AG08395 (cell line): Measurements from ENCODE around the gene TPBGL.

Experiments used
- DNase-seq: peaks from one replicate; pipeline ENCODE4 v3.0.0; 2012; ENCODE audit warnings: mixed read lengths, low spot score

TPBGL gene

DNA sequence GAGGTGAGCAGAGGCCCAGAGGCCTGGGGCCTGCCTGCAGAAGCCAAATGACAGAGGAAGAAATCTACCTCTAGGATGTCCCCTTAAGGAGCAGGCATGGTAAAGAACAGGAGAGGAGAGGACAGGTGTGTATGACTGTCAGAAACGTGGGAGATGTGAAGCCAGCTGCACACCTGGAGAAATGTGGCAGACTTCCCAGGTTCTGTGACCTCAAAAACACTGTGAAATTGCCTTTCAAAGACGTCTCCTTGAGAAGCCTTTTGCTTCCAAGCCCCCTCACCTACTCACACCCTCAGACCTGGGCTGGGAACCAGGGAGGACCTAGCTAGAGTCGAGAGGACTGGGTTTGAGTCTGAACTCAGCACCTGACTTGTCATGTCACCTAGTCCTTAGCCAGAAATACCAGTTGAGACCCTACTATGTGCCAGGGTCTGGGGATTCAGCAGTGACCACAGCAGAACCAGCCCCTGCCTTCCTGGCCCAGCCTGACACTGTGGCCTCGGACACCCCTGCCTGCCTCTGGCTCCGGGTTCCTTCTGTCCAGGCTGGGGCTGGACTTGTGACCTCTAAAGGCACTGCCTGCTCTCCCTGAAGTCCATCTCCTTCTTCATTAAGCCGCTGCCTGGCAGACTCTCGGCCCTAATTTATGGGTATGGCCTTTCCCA is 5.6 kb downstream of the TPBGL start:
- no peak for DNase-seq

DNA sequence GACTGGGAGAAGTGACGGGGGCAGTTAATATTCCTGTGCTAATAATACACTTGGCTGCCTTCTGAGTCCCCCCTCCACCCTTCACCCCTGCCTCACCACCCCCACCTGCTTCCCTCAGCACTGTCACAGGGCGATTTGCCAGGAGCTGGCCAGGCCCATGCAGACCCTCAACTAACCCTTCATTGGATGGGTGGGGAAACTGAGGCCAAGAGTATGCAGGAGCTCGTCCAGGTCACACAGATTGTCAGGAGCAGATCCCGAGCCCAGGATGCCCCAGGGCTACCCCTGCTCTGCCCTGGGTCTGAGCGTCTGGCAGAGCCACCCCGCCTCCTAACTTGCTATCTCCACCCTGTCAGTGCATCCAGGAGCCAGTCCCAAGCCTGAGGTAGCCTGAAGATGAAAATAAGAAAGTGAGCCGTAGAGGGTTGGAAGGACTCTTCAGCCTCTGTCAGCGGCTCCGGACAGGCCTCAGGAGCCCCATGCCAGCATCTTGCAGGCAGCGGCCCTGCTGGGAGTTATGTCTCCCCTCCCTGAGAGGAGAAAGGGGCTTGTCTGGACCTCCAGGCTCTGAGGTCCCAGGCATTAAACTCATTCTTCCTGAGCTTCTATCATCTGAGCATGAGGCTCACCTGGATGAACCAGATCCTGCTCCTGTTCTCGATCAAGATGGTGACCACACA is 6.2 kb downstream of the TPBGL start:
- DNase-seq, result no peak

DNA sequence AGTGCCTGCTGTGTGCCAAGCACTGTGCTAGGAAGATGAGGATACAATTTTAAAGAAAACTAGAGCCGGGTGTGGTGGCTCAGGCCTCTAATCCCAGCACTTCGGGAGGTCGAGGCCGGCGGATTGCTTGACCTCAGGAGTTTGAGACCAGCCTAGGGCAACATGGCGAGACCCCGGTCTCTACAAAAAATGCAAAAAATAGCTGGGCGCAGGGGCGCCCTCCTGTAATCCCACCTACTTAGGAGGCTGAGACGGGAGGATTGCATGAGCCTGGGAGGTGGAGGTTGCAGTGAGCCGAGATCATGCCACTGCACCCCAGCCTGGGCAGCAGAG is 8.3 kb downstream of the TPBGL start:
- DNase-seq, result no peak

DNA sequence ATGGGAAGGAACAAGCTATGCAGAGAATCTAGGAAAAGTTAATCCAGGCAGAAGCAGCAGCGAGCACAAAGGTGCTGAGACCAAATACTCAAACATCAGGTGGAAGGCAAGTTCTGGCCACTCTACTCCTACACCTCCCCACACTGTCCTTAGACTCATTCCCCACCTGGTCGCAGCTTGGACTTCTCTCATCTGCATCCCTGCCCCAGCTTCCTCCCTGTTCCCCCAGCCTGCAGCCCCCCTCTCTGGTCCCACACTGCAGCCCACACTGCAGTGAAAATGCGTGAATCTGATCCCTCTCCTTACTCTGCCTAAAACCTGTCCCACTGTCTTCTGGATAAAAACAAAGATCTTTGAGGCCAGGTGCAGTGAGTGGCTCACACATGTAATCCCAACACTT is 9.1 kb downstream of the TPBGL start:
- DNase-seq, result no peak

DNA sequence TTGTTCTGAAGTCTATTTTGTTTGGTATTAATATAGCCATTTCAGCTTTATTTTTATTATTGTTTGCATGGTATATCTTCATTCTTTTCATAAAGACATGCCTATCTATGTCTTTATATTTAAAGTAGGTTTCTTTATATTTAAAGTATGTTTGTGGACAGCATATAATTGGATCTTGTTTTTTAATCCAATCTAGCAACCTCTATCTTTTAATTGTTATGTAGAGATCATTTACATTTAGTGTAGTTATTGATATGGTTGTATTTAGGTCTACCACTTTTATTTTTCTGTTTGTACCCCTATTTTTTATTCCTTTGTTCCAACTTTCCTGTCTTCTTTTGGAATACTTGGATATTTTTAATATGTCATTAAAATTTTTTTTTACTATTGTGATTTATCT is 13.8 kb downstream of the TPBGL start:
- no peak for DNase-seq

DNA sequence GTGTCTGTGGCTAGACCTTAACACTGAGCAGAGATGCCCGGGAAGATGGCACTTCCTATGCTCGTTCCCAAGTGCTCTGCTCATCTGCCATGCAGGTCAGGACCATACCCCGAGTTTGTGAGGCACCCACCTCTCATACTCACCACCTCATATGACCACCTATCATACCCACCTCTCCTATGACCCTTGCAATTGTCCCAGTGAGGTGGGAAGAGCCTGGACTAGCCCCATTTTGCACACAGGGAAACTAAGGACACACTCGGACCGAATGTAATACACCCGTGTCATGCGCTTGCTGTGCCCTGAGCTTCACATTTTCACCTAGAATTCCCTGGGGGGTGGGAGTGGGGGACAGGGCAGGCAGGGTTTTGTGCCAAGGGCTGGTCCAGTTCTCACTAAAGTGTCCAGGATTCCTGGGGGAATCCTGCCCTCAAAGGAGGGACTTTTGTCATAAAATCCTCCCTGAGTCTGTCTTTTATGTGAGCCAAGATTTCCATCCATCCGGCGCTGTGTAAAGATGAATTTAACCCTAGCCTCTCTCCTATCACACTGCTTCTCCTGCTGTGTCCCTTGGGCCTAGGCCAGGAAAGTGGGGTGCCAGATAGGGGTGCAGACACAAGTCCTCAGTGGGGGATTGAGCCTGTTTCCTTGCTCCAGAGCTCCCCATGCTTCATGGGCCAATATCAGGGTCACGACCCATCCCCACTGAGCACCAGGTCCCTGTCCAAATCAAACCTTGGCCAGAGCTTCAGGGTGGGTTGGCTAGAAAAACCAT is 20.0 kb downstream of the TPBGL start:
- no peak for DNase-seq

DNA sequence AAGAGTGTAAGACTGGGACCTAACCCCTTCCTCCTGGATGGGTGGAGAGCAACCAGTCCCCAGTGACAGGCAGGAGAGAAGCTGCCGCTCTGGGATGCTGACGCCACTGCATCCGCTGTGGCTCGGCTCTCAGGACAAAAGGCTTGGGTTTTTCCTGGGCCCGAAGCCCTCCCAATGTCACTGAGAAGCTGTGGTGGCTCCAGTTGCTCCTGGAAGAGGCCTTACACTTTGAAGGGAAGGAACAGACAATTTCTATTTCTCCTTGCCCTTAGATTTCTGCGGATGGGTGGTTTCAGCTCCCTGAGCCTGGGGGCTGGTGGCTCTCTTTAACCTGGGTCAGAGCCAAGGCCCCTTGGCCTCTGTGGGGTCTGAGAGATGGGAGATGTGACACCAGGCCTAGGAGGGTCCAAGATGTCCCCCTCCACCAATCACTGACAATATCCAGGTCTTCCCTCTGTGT is 21.4 kb downstream of the TPBGL start:
- no peak for DNase-seq

DNA sequence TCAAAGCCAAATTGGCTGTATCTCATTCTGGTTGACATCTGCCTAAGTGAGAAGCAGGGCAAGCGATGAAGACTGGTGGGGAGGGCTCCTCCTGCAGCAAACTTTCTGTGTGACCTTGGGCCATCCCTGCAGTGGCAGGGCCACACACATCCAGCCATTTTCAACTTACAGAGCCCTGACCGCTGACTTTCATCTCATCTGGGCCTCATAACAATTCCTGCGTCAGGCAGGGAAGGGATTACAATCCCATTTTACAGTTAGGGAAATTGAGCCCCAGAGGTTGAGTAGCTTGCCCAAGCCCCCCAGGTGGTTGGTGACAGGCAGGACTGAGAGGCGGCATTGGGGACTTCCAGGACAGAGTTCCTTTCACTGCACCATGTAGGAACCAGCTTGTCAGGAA is 21.9 kb downstream of the TPBGL start:
- no peak for DNase-seq

DNA sequence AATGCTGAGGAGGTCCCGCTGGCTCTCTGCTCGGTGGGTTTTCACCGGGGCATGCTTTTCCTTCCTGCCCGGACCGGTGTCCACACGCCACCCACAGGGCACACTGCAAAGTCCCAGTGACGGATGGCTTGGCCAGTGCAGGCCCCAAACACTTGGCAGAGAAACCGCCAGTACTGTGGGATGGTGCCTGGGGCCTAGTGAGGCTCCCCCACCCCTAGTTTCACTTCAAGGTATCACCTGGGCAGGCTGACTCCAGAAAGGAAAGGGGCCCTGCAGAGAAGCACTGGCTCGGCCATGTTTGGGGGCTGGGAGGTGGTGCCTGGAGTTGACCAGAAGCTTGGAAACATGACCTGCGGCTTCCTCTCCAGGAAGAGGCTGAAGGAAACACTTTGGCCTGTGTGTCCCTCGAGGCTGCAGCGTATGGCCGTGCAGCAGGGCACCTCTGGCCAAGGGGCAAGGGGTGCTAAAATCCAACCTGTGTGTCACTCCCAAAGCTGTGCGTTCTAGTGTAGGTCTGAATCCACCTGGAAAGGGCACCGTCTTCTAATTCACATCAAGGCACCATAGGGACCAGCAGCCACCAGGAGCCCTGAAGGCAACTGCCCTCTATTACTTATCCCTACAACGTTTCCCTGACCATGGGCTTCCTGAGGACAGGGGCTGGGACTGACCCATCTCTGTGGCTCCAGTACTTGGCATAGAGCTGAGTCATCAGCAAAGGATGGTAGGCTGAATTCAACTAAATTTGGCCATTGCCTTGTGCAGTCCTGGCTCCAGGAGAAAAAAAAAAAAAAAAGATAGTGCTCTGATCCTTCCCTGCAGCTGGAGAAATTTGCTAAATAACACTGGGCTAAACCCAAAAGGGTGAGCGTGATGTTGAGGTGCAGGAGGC is 22.6 kb downstream of the TPBGL start:
- no peak for DNase-seq

DNA sequence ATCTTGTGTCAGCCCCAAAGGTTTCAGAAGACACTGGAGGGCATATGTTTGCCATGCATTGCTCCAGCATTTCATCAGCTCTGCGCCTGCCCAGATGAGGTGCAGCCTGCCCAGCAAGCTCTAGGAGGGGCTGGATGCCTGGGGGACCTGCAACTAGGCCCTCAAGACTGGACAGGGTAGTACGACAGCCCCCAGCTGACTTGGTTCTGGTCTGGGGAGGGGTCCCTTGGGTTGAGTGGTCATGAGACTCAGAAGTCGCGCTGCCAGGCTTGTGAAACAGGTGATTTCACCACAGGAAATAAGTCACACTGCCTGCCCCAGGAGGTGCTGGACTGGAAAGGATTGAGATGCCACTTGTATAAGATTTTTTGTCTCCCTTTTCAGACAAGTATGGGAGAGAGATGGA is 23.4 kb downstream of the TPBGL start:
- no peak for DNase-seq

DNA sequence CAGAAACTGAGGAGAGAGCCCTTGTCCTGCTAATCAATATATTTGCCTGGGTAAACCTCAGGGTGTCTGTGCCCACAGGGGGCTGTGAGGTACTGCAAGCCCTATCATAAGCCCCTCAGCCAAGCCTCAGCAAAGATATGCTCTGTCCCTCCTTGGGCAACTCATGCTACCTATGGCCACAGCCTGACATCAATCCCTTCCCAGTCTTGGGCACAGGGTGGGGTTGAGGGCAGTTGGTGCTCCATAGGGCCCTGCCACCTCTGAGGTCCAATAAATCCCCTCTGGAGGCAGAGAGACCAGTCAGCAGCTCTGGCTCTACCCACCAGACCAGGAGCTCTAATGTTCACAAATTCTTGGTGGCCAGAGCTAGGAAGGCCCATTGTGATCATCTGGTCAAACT is 23.8 kb downstream of the TPBGL start:
- DNase-seq, result no peak

DNA sequence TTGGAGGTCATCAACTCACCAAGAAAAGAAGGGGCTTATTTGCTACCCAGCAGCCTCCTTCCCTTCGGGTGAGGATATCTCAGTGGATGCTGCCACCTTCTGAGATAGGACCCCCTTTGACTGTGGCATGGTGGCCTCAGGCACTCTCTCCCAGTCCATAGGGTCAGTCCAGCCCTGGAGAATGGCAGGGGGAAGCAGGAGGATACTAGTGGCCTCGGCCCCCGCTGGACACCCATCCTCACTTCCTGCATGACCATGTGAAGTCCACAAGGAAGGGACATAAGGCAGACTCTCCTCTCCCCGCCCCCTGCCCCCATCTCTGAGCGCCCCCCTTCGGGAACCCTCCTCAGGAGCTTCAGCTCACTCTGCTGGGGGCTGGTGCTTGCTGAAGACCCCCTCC is 24.4 kb downstream of the TPBGL start:
- no peak for DNase-seq

DNA sequence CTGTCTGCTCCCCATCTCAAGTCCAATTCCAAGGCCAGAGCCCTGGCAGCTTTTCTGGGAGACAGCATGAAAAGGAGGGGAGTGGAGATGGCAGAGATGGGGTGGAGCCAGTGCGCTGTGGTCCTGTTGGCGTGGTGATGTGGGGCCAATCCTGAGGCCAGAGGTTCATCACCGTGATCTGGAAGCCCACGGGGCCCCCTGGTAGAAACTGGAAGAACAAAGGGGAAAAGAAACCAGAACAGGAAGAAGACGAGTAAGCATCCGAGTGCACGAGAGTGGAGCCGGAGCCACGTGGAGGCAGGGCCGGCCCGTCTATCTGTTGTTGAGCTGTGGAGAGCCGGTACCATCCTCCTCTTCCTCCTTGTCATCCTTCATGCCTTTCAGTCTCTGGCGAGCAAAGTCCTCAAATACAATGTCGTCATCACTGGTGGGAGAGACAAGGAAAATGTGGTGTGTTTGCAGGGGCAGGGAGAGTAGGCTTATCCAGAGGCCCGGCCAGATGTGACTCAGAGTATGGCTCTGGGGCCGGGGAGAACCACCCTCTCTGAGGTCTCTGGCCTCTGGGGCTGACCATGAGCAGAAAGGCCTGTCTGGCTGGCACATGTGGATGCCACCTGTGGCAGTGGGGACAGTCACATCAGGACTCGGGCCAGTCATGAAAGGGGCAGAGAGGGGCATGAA is 25.4 kb downstream of the TPBGL start:
- peak; percentile 42 for DNase-seq

DNA sequence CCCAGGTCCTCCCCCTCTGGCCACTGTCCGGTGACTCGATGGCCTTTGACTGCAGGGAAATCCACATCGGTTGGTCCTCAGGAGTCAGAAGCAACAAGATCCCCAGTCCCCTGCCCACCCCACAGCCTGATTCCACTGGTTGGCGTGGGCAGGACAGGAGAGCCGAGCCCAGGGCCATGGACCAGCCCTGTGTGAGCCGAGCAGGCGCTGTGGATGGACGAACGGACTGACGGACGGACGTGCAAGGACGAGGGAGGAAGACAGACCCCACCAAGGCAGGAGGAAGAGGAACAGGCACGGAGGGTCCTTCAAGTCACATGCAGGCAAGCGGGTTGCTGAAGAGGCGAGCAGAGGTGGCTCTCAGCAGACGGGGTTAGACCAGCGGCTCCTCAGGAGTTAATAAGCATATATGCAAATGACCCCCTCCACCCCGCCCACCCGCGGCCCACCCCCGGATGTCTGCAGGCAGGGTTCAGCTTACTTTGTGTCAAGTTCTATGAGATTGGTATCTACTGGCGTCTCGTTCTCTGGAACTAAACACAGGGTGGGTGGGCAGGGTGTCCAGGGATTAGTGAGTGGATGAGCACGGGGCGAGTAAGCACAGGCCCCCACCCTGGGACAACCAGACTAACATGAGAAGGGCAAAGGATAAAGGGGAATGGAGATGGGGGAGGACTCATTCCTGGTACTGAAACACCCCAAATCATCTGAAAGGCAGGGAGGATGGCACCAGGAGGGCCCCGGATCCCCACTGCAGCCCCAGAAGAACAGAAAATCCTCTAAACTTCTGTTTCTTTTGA is 26.8 kb downstream of the TPBGL start:
- no peak for DNase-seq

DNA sequence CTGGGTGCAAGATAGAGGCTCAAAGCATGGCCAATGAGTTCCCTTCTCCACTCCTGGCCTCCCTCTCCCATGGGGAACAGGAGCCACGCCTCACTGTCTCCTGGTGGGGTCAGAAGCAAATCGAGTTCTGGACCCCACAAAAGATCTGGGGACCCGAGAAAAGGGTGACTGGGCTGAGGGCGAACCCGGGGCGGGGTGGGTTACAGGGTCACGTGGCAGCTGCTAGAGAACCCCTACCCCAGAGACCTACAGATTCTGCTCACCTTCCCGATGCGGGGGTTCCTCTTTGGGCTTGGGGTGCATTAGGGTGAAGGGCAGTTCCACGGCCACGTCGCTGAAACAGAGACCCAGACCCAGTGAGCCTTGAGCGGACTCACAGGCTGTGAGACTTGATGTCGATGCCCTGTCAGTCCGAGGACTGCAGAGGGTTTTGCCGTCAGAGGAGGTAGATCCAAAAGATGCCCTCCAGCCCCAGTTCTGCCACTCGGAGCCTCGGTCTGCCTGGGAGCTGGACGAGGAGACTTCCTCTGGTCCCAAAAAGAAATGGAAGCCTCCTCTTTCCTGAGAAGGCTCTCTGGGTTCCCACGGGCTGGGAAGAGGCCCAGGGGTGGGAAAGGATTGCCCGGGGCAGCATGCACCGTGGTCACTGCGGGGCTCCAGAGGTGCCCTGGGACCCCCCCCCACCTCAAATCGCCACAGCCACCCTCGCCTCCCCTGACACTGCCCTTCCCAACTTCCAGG is 28.2 kb downstream of the TPBGL start:
- no peak for DNase-seq

DNA sequence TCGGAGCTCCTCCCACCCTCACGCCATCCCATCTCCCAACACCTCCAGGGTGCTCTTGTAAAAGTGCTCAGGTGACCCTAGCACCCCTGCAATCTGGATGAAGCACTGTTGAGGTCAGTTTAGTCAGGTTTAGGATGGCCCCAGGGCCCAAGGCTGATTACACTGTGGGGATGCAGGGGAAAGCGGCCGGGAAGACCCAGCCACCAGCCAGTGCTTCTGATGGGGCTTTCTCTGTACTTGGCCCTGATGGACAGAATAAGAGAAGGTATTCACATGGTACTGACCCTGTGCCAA is 28.7 kb downstream of the TPBGL start:
- no peak for DNase-seq

DNA sequence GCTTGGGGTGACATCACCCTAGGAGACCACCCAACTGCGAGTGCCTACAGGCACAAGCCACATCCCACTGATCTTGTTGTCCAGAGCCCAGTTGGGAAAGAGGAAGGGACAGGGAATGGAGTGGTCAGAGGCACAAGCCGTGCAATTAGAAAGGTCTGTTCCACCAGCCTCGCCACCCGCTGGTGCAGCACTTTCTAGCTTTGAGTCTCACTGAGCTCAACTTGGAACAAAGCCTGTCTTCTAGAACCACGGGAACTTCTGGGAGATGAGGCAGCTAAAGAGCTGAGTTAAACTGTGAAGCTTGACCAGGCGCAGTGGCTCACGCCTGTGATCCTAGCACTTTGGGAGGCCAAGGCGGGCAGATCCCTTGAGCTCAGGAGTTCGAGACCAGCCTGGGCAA is 29.3 kb downstream of the TPBGL start:
- DNase-seq, result no peak

DNA sequence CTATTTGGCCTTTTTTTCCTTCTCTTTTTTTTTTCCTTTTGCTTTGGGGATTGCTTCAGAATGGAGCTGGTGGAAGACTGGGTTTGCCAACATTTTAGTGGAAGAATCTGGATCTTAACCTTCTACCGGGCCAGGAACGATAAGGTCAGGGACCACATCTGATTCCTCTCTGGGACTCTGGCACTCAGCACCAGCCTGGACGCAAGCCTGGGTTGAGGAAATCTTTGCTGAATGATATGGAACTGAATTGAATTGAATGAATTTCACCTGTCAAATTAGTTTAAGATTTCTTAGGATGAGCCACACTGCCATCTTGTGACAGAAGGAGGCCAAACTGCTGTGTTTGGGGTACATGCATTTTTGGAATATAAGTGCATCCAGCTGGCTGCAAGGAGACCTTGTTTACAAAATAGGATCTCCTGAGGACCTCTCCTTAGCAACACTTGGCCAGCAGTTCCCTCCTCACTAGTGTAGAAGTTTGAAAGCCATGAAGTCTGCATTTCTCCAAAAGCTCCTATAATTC is 30.4 kb downstream of the TPBGL start:
- DNase-seq, result peak; percentile 40

DNA sequence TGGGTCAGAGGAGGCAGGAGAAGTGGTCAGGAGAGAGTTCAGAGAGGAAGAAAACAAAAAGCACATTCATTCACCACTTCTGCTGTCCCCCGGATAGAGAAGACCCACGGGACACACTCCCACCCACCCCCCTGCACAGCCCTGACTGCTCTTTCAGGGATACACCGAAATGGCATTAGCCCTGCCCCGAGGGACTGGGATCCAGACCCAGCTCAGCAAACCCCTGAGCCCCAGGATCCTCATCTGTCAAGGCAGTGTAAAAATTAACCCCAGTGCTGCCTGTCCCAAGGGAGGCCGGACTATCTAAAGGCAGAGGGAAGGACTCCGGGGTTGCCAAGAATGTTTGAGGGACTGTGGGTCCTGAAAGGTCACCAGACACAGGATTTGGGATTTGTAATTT is 31.2 kb downstream of the TPBGL start:
- DNase-seq, result no peak

DNA sequence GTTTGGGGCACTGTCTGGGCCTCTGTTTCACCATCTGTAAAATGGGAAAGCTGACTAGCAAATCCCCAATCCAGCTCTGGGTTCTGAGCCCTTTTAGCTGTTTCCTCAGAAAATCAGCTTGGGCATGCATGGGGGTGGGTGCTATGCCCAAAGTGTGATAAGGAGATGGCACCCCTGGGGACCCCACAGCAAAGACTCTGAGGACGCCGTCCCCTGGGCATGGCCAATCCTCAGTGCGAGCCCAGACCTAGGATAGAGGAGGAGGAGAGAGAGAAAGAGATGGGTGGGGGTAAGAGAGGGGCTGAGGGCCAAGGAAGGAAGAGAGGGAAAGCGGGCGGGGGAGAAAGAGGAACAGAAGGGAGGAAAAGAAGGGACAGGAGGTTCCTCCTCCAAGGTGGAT is 31.8 kb downstream of the TPBGL start:
- DNase-seq, result no peak
